ENCODE data around the gene RAB6B. TPM values are rescaled to one million over a fixed set of nuclear protein-coding genes. Genes with fewer than 3 reads are reported as not detected.
A peak's percentile ranks its signal among the peaks of the same experiment; 100 is the strongest.

The RAB6B gene
- total RNA-seq, 1 donor, result 0.72 TPM

DNA sequence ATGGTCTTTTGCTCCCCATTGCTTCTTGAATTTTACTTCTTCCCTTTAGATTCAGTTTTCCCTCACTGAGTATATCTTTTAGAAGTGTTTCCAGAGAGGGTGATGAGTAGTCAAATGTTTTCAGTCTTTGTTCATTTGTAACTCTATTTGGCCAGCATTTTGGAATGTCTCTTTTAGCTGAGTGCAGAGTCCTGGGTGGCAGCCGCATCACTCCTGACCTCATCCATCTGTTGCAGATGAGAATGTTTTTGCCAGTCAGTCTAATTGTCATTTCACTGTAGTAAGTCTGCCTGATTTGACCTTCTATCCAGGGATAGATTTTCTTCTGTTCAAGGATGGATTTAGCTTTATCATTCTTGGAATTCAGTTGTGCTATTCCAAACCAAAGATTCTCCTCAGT is 82.8 kb downstream of the RAB6B start:
- peaks cover 9% of the 10 kb centered on the region for H3K79me2 ChIP-seq (ENCODE audit: insufficient read depth, low read length)
- H3K27me3 ChIP-seq (ENCODE audit: insufficient read depth, low read length), result no peaks in the 10 kb centered on the region
- no peak overlapping the region for H3K4me2 ChIP-seq (ENCODE audit: insufficient read depth, low read length)
- no peaks in the 10 kb centered on the region for H3K9me3 ChIP-seq (ENCODE audit: low read depth, low read length)
- H3K4me3 ChIP-seq (ENCODE audit: insufficient read depth, low read length), result no peak overlapping the region
- peaks cover 75% of the 10 kb centered on the region for H3K36me3 ChIP-seq (ENCODE audit: insufficient read depth, low read length)
- peaks cover 17% of the 10 kb centered on the region for H4K20me1 ChIP-seq (ENCODE audit: insufficient read depth, low read length)
- peak overlapping the region; percentile 30 for H3K27ac ChIP-seq (ENCODE audit: low read depth, low read length)
- peaks cover 7% of the 10 kb centered on the region for H3K4me1 ChIP-seq (ENCODE audit: insufficient read depth, low read length)
- no peak overlapping the region for H2AFZ ChIP-seq (ENCODE audit: low read length)
- TF ChIP-seq, protein P1, sequence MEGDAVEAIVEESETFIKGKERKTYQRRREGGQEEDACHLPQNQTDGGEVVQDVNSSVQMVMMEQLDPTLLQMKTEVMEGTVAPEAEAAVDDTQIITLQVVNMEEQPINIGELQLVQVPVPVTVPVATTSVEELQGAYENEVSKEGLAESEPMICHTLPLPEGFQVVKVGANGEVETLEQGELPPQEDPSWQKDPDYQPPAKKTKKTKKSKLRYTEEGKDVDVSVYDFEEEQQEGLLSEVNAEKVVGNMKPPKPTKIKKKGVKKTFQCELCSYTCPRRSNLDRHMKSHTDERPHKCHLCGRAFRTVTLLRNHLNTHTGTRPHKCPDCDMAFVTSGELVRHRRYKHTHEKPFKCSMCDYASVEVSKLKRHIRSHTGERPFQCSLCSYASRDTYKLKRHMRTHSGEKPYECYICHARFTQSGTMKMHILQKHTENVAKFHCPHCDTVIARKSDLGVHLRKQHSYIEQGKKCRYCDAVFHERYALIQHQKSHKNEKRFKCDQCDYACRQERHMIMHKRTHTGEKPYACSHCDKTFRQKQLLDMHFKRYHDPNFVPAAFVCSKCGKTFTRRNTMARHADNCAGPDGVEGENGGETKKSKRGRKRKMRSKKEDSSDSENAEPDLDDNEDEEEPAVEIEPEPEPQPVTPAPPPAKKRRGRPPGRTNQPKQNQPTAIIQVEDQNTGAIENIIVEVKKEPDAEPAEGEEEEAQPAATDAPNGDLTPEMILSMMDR (IDR thresholded peaks at IDR 0.05; ENCODE audit: extremely low read depth, low read depth, low read length), result no peak
- no peak for DNase-seq (ENCODE audit: insufficient read length, low spot score, missing footprints)

DNA sequence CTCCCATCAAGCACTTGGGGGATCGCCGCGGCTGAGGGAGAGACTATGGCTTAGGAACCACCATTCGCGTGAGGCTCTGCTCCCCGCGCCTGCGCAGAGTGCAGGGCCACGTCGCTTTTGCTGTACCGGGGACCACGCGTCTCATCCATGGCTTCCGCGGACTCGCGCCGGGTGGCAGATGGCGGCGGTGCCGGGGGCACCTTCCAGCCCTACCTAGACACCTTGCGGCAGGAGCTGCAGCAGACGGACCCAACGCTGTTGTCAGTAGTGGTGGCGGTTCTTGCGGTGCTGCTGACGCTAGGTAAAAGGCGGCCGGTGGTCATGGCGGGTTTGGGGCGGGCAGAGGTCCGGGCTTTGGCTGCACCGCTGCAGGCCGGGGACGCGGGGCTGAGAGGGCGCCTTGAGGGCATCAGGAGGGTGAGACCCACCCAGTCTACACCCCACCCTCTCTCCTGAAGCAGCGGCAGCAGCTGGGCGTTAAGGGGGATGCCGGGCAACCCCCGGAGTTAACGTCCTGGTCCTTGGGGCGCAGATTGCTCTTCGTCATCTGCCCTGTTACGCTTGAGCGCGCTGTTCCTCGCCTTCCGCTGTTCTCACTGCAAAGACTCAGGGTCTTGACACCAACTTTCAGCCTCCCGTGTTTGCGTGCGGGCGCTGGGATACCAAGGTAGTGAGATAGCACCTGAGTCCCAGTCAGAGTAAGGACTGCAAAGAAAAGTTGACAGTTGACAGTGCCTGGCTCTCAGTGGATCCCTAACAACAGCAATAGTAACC is 89.8 kb downstream of the RAB6B start, which contains the start of gene SRPRB:
SRPRB (plus strand) TSS at position 114 of the 774 bp plus-strand sequence; CDS start at position 148, 34 bp downstream.
- Histone ChIP-seq H3K36me3 (ENCODE audit: insufficient read depth, low read length) (peaks cover 28% of the 10 kb centered on the region), H3K4me3 (ENCODE audit: insufficient read depth, low read length) (peak within 1 kb of the TSS; percentile 89), H3K9me3 (ENCODE audit: low read depth, low read length) (no peaks in the 10 kb centered on the region), H3K79me2 (ENCODE audit: insufficient read depth, low read length) (peaks cover 28% of the 10 kb centered on the region), H3K4me2 (ENCODE audit: insufficient read depth, low read length) (peak within 1 kb of the TSS; percentile 96), H2AFZ (ENCODE audit: low read length) (peak within 1 kb of the TSS; percentile 96), H3K27me3 (ENCODE audit: insufficient read depth, low read length) (peaks cover 3% of the 10 kb centered on the region), H3K4me1 (ENCODE audit: insufficient read depth, low read length) (peaks cover 10% of the 10 kb centered on the region), H3K27ac (ENCODE audit: low read depth, low read length) (peak within 1 kb of the TSS; percentile 80), H4K20me1 (ENCODE audit: insufficient read depth, low read length) (peaks cover 6% of the 10 kb centered on the region)
- DNase-seq (ENCODE audit: insufficient read length, low spot score, missing footprints), result peak; percentile 96
- TF ChIP-seq, protein P1 (IDR thresholded peaks at IDR 0.05; ENCODE audit: extremely low read depth, low read depth, low read length), result no peak

DNA sequence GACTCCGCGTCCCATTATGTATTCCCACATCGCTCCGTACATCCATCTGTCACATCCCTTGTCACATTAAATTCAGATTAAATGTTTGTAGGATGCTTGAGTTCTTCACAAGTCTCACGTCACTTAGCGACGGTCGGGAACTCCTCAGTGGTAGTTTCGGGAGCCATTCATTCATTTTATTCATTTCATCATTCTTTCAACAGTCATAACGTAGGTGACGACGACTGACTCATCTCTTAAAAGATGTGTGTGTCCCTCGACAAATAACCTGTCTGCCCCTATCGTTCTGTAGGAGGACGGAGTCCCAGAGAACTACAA is 90.3 kb downstream of the RAB6B start:
- DNase-seq (ENCODE audit: insufficient read length, low spot score, missing footprints), result no peak
- peaks cover 10% of the 10 kb centered on the region for H3K4me1 ChIP-seq (ENCODE audit: insufficient read depth, low read length)
- H3K4me2 ChIP-seq (ENCODE audit: insufficient read depth, low read length), result peak overlapping the region; percentile 96
- H2AFZ ChIP-seq (ENCODE audit: low read length), result peak overlapping the region; percentile 96
- peaks cover 26% of the 10 kb centered on the region for H3K79me2 ChIP-seq (ENCODE audit: insufficient read depth, low read length)
- no peak overlapping the region for H3K27ac ChIP-seq (ENCODE audit: low read depth, low read length)
- H3K9me3 ChIP-seq (ENCODE audit: low read depth, low read length), result no peaks in the 10 kb centered on the region
- H3K36me3 ChIP-seq (ENCODE audit: insufficient read depth, low read length), result peaks cover 23% of the 10 kb centered on the region
- H3K27me3 ChIP-seq (ENCODE audit: insufficient read depth, low read length), result peaks cover 3% of the 10 kb centered on the region
- H4K20me1 ChIP-seq (ENCODE audit: insufficient read depth, low read length), result peaks cover 5% of the 10 kb centered on the region
- TF ChIP-seq, protein P1 (IDR thresholded peaks at IDR 0.05; ENCODE audit: extremely low read depth, low read depth, low read length), result no peak
- H3K4me3 ChIP-seq (ENCODE audit: insufficient read depth, low read length), result peak overlapping the region; percentile 89

DNA sequence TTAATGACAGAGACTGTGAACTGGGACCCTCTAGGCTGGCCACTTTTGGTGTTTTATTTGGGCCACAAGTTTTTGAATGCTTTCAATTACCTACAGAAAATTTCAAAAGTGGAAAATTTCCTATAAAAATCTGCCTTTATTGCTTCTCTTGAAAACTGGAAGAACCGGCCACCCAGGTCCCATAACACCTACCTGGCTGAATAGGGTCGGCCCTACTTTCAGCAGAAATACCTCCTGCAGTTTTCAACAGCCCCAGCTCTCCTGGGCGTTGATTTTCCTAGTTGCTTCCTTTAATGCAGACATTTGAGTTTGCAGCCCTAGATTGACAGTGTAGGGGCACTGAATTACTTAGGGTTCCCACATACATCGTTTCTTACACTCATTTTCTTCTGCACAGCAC is 90.8 kb downstream of the RAB6B start:
- Histone ChIP-seq H3K4me2 (ENCODE audit: insufficient read depth, low read length) (peak overlapping the region; percentile 96), H3K4me3 (ENCODE audit: insufficient read depth, low read length) (peak overlapping the region; percentile 89), H3K79me2 (ENCODE audit: insufficient read depth, low read length) (peaks cover 26% of the 10 kb centered on the region), H4K20me1 (ENCODE audit: insufficient read depth, low read length) (peaks cover 5% of the 10 kb centered on the region), H3K36me3 (ENCODE audit: insufficient read depth, low read length) (peaks cover 18% of the 10 kb centered on the region), H3K9me3 (ENCODE audit: low read depth, low read length) (no peaks in the 10 kb centered on the region), H3K4me1 (ENCODE audit: insufficient read depth, low read length) (peaks cover 10% of the 10 kb centered on the region), H3K27ac (ENCODE audit: low read depth, low read length) (no peak overlapping the region), H2AFZ (ENCODE audit: low read length) (peak overlapping the region; percentile 96), H3K27me3 (ENCODE audit: insufficient read depth, low read length) (peaks cover 3% of the 10 kb centered on the region)
- DNase-seq (ENCODE audit: insufficient read length, low spot score, missing footprints), result no peak
- TF ChIP-seq, protein P1 (IDR thresholded peaks at IDR 0.05; ENCODE audit: extremely low read depth, low read depth, low read length), result no peak

Measured in osteoblast (primary cell).